ENCODE measurements around the gene HLCS.

HLCS gene

DNA sequence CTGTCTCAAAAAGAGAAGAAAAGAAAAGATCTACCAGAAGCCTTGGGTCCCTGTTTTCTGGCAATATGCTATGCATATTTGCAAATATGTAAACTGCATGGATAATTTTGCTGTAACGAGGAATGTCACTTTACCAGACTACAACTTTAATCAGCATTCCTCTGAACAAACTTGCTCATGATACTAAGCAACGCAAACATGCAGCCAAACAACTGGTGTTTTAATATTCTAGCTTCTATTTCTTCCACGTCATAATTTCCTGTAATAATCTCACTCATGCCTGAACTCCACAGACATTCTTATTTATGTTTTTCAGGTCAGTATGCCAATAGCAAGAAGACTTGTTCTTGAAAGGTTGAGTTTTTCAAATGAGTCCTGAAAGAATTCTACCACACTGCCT lies 153.4 kb downstream of the HLCS start:
- no peak for DNase-seq

DNA sequence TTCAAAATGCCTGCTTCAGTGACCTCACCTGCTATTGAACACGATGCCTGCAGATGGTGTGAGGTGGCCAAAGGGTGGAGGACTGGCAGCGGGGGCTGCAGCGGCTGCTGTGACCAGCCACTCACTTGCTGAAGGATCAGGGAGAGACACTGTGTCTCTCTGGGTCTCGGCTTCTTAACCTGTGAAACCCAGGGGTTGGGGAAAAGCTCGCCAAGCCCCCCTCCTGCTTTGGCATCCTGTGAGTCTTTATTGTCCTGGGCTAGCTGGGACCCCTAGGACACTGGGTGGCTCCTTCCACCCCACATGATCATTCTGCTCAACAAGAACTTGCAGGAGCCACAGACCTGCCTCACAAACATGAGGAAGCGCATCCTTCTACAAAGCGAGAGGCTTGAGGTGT lies 154.7 kb downstream of the HLCS start:
- DNase-seq, result no peak

DNA sequence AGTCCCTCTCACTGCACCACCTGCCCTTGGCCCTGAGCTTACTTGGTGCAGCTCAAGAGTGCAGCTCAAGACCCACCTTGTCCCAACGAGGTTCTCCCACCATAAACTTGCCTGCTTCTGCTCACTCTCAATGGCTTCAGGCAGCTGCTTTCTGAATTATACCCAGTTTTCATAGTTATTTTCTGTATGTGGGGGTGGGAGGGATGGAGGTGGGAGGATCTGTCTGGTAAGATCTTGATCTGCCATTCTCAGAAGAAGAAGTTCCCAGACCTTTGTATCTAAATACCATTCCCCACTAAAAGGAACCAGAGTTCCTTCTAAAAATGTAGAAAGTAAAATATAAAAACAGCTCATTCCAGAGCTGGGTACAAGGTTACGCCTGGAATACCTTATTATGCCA lies 156.0 kb downstream of the HLCS start:
- no peak for DNase-seq

DNA sequence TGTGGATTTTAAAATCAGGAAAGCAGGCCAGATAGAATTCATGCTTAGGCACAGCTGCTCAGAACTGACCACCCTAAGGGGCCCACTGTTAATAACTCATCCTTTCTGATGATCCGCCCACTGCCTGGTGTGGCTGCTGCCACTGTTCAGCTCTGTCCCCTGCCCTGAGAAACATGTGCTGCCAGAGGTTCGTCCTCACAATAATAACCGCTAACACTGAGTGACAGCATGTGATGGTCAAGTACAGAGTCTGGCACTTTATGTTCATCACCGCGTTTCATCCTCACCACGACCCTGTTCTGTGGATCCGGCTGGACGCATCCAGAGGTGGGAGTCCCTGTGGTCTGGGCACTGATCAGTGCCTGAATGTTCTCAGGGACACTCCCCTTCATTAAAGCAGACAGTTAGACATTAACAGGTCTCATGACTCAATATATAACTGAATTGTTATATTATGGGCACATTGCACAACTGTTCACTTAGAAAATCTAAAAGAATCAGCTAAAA lies 159.0 kb downstream of the HLCS start:
- no peak for DNase-seq

DNA sequence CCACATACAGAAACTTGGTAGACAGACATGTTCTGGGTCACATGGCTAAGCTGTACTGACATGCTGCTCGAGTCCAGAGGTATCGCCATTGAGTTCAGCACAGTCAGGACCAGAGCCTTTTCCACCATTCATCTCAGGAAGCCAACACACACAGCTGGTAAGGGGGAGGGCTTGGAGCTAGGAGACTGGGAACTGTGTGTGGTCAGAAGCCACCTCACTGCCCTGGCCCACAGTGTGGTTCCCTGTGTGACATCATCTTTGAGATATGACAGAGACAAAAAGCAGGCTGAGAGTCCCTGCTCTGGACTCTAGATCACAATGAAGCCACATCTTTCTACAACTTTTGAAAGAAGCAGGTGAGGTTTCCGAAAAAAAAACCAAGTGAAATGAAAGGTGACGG lies 160.4 kb downstream of the HLCS start:
- DNase-seq, result no peak

DNA sequence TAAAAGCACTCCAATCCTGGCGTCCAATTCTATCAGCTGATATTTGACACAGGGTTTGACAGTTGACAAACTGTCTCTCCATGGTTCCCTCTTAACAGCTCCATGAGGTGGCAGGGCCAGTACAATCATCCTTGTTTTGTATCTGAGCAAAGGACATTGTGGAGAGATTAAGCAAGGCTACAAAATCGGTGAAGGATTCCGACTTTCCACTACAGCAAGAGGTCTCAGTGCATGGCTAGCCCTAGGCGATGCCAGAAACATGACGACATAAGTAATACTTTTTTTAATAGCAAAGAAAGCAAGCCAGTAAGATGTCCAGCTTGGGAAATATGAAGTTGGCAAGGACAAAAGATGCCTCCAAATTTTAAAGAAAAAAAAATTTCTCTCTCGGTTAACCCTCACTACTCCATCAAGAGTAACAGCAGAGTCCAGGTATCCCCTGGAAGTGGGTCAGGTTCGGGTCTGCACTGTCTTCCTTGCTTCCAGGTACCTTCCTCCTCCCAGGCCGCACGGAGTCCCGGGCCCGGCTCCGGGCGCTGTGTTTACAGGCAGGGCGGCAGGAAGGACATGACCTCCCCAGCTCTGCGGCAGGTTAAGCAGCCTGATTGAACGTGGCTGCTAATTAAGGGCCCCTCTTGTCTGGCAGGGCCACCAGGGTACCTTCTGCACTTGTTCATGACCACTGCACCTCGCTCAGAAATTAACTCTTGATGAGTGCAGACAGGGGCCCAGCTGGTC lies 161.4 kb downstream of the HLCS start:
- no peak for DNase-seq

DNA sequence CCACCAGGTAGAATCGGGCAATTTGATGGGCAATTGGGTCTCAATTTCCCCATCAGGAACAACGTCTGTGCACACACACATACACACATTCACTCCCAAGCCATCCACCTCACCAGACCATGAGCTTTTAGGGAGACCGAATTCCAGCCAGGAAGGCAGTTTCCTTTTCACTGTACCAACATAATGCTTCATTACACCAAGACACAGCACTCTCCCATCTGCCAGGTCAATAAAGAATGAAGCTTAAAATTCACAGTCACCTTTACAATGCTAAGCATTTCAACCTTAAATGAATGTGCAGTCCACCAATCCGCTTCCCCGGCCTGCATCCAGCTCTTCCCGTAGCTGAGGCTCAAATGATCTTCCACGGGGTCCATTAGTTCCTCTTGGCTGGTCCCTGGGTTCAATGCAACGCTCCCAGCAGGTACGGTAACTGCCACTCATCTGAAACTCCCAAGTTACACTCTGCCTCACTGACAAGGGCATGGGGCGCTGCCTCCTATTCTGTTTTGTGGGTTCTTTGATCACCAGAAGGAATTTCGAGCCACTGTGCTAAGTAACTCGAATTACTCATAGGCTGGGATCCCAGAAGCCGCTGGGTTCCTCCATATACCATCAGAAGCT lies 162.5 kb downstream of the HLCS start:
- DNase-seq, result no peak

DNA sequence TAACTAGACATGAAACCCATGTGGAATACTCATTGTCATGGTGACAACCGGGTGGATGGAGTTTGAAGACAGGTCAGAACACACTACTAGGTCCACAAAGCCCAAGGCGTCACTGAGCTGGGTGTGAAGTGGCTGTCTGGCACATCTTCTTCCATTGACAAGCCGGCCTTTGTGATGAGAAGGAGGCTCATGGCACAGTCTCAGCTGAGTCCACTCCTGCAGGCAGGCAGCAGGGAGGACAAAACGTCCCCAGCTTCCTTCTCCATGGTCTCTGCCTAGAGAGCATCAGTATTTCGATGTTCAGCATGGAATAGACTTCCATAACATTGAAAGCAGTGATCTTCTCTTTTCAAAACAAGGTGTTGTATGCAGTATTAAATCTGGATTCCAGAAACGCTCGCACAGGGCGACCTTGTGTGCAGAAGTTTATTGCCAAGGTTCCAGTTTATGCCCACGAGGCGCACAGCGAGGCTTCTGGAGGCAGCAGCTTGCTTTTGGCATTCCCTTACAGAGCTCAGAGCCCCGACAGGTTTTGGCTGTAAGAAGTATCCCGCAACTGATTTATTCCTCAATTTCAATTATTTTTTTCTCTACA lies 163.3 kb downstream of the HLCS start:
- peak in 46 of 58 donors; percentile 11 to 83 (median 48) for DNase-seq

DNA sequence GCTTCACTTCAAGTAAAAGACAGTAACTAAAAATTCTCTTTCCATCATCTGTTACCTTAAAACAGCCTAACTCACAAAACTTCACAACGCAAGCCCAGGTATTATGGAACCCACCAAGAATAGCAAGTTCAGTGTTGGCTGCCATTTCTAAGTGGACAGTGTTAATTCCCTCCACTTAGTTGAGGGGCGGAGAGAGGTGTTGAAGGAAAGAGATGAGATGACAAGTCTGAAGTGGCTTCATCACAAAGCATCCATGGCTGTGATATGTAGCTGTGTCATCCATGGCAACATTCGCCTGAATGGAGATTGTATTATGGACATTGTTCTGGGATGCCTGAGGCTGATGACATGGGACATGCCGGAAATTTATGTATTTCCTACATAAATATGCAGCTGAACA lies 165.7 kb downstream of the HLCS start:
- no peak for DNase-seq

DNA sequence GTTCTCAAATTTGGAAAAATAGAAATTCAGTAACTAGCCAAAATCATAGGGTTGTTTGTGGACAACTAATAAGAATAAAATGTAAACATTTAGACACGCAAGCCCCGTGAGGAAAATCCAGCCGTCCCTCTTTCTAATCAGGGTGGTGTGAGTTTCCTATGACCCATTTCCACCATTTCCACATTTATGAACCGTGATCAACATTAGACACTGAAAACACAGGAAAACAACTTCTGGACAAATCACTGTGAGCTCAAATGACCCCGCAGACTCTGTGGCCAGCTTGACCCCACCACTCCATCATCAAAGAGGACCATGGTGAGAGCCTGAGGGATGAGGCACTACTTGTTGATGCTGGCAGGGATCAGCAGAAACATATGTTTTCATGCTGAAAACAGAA lies 166.6 kb downstream of the HLCS start:
- no peak for DNase-seq

DNA sequence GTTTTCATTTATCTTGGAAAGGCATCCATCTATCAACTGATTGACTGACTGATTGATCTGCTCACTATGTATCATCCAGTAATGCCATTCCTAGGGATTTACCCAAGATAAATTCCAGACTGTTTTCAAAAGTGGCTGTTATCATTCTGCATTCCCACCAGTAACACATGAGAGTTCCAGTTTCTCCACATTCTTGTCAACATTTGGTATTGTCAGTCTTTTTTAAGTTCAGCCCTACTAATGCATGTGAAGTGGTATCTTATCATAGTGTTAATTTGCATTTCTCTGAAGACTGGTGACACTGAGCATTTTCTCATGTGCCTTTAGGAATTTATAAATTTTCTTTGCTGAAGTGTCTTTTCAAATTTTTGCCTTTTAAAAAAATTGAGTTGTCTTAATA lies 168.0 kb downstream of the HLCS start:
- no peak for DNase-seq

DNA sequence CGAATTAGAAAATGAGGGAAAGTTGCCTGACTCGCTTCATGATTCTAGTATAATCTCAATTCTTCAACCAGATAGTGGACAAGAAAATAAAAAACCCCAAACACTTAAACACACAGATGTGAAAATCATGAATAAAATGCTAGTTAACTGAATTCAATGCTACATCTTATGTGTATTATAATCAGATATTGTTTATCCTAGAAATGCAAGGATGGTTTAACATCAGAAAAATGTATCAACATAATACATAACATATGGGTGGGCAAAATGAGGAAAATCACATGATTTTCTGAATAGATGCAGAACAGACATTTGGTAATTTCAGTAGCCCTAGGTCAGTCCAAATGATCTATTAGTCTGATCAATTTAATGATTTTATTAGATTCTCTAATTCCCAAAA lies 170.4 kb downstream of the HLCS start:
- DNase-seq, result no peak

DNA sequence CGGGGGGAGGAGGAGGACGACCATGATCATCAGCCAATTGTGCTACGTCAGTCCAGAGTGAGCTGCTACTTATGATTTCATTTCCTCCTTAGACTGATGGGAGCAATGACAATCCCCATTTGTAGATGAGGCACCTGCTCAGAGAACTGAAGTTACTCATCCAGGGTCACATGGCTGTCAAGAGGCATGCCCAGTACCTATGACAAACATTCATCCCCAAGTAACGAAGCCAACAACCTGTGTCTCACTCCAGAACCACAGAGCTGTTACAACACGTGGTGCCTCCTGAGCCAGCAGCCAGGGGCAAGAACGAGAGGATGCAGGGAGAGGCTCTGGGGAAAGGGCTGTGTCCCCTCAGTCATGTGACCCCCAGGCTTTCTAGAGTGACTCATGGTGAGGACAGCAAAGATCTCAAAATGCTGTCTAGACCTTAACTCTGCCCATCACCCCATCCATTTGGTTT lies 173.9 kb downstream of the HLCS start:
- peak in 3 of 58 donors; percentile 15 to 48 (median 39) for DNase-seq

DNA sequence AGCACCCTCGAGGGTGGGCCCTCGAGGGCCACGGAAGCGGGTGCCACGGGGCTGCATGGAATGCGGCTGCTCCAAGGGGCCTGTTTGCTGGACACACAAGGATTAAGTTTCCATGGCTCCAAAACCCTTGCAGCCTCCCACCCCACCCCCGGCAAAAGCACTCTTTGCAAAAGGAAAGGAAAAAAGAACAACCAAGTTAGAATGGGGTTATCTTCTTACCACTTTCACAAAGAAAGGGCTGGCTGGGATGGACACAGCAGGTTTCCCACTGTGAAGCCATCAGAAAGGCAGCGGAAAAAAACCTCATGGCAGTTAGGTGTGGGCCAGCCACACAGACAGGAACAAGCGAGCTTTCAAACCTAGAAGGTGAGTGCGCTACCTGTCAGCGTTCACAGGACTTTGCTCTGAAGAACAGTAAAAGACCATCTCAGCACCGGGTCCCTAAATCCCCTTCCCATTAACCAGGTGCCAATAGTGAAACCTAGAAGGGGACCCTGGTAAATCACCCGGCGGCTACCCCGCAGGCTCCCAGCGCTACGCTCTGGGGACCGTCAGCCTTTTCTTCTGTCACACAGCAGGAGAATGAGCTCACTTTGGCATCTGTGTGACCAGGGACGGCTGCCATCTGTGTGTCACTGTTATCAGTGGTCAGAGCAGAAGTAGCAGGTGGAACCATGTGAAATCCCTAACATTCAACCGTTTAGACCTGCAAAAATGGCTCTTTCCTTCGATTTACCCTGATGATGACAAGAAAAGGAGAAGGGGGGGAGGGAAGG lies 174.6 kb downstream of the HLCS start:
- peak in 17 of 58 donors; percentile 5 to 48 (median 20) for DNase-seq

DNA sequence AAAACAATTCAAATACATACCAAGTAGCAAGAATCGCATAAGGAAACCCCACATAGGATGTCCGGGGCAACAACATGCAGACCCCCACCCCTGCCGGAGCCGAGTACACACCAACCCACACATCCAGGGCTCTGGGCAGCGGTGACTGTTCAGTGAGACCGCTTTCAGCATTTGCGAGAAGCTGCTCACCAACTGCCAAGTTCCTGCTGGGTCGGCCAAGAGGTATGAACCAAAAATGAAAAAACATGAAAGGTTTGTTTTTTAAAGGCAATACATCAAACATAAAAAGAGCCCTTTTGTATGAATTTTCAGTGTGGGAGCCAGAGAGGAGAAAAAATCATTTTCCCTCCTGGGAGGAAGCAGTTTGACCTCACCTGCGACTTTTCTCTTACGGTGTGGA lies 175.3 kb downstream of the HLCS start:
- peak in 10 of 58 donors; percentile 3 to 31 (median 8) for DNase-seq

DNA sequence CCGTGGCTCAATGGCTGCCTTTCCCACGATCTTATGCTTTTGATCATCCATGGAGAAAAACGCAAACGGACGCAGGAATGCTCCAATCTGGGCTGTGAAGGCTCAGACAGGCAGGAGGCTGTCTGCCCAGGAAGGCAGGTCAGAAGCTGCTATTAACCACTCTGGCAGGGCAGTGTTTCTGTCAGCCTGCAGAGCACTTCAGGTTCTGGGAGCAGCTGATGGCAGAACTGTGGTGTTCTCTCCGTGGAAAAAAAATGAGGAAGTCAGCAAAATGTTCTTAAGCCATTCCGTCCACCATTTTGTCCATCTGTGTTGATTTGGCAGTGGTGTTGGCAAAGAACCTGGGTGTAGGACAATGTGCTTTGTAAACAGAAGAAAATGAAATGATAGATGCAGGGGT lies 175.9 kb downstream of the HLCS start:
- peak in 5 of 58 donors; percentile 6 to 40 (median 15) for DNase-seq

DNA sequence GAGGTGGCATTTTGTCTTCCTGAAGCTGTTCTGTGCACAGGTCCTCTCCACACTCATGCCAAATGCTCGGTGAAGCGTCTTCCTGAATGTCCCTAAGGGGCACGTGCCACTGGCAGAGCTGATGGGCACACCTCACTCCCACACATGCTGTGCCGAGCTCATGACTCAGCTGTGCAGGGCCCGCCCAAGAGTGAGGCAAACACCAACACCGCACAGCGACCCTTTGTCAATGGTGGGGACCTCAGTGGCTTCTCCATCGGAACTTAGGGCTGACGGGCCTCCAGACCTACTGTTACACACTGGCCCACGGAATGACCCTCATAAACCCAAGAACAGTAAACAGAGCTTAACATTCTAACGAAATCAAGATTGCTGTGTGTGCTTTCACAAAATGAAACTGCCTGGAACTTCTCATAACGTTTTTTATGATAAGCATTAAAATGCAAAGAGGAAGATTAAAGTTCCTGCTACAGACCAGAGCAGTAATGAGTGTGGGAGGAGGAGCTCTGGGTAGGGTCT lies 178.3 kb downstream of the HLCS start:
- DNase-seq, result no peak

DNA sequence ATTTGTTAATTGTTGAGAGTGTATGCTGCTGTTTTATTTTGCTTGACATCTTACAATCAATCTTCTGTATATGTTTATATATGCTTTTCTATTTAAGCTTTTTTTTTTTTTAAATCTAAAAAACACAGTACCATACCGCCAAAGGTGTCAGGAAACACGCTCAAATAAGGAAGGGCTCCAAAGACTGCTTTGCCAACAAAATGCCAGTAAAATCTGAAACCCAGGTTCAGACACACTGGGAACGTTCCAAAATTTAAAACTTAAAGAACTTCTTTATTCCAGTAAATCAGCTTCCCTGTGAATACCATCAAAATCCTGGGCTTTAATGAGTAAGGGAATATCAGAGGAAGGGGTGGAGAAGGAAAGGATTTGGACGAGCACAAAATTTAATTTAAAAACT lies 180.3 kb downstream of the HLCS start:
- no peak for DNase-seq

DNA sequence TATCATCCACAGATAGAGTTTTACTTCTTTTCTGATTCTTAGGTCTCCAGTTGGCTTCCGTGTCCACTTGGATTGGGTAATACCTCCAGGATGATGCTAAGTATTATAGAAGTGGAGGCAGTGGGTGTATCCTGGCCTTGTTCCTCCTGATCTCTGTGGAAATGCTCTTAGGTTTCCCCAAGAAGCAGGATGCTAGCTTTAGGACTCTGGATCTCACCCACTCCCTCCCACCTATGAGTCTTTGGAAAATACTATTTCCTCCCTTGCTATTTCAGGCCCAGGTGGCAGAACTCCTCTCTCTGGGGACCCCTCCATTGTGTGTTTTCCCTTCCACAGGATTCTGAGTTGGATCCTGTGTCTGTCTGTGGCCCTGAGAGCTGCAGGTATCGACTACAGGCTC lies 180.9 kb downstream of the HLCS start:
- no peak for DNase-seq

DNA sequence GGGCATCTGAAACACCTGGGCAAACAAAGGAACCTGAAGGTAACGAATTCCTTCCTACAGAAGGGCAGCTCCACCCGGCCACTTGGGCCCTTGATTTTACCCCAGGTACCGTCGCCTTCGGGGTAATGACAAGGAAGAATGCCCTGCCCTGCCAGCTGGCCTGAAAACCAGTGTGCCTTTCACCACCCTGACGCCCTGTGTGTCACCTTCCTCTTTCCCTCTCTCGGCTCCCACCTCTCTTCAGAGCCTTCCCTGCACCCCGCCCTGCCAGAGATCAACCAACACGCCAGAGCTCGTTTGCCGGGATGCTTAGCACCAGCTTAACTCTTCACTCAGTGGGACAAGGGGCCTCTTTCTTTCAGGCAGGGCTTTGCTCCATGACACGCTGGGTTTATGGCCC lies 181.5 kb downstream of the HLCS start:
- no peak for DNase-seq

DNA sequence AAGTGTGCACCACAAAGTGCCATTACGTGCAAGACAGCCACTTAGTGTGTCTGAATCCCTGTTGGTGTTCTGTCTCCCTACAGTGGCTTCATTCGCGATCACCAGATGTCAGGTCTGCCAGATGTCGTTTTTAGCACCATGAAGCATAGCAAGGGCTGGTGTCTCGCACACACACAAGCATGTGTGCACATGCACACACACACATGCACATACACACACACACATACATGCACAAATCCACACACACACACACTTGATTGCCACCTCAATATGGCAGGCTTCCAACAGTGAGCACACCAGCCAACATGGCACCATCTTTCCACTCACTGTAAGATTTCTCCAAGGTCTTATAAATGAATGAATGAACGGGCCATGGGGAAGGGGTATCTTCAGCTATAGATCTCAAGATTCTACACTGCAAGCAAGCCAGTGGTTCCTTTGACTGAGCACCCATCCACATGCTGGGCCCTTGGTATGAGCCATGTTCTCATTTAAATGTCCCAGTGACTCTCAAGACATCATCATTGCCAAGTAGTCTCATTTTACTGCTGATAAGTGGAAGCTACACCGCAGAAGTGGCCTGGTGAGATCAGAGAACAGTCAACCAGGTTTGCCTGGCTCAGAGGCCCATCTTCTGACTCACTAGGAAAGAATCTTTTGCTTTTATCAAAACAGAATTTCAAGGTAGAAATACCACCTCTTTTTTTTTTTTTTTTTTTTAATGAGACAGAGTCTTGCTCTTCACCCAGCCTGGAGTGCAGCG lies 182.7 kb downstream of the HLCS start:
- no peak for DNase-seq
